Activated CD4-positive, alpha-beta T cell treated with anti-CD3 and anti-CD28 coated beads, Interleukin-2, amount 10 ng/mL, durations not matched to agents 24 days and 14 days (primary cell): ENCODE measurements around the gene CTCFL. TPM values are rescaled to one million over a fixed set of nuclear protein-coding genes. Genes with fewer than 3 reads are reported as not detected.
A peak's percentile ranks its signal among the peaks of the same experiment; 100 is the strongest.
"Not testable (repeated sequence)": the region's sequence is repeated elsewhere in the genome, so short reads cannot be mapped to it uniquely, and the experiment has no call there.

ENCODE experiments used
- DNase-seq: peaks from one replicate; pipeline ENCODE4 v3.0.0; 2022
- H3K27ac Mint-ChIP-seq: one replicate; pipeline ENCODE4 v1.8.0; 2022; ENCODE audit warnings: mild to moderate bottlenecking, mixed read lengths
- H3K27me3 Mint-ChIP-seq: one replicate; pipeline ENCODE4 v1.8.0; 2022; ENCODE audit warnings: mixed read lengths
- H3K36me3 Mint-ChIP-seq: one replicate; pipeline ENCODE4 v1.8.0; 2022; ENCODE audit warnings: low read depth, mild to moderate bottlenecking, mixed read lengths
- H3K4me1 Mint-ChIP-seq: one replicate; pipeline ENCODE4 v1.8.0; 2021; ENCODE audit warnings: mixed read lengths
- H3K4me3 Mint-ChIP-seq: one replicate; pipeline ENCODE4 v1.8.0; 2022; ENCODE audit warnings: mild to moderate bottlenecking, moderate library complexity, mixed read lengths
- H3K9me3 Mint-ChIP-seq: one replicate; pipeline ENCODE4 v1.8.0; 2021; ENCODE audit warnings: mixed read lengths
- intact Hi-C: fragments of 100-400 bp; cut with micrococcal nuclease; formaldehyde crosslinking; loops from one replicate; pipeline ENCODE4 v1.15.1; 2023
- total RNA-seq: library from RNA; stranded (reverse); gene quantifications from 2 replicates; pipeline ENCODE4 v1.2.3, GENCODE V29; 2022

The CTCFL gene
- total RNA-seq, 1 donor from 2014 or later: not detected

DNA sequence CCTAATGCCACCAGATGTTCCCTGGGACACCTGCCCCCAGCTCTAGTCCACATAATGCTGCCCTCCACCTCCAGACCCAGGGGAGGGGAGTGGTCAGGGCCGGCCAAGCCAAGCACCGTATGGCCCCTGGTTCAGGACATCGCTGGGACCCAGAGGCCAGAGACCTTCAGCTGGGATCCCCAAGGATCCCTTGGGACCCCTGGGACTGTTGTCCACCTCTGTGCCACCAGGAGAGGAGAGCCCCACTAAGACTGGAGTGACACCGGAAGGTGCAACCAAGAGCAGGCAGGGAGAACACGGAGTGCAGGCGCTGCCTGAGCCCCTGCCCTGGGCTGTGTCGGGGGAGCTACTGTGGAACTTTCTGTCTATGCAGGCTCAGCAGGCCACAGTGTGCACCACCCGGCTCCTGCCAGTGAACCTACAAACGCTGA is 43.6 kb downstream of the CTCFL start:
- Mint-ChIP-seq H3K27me3 (peaks cover 26% of the 10 kb centered on the region), H3K27ac (no peak overlapping the region), H3K36me3 (no peaks in the 10 kb centered on the region), H3K4me1 (peaks cover 2% of the 10 kb centered on the region), H3K4me3 (no peak overlapping the region), H3K9me3 (no peaks in the 10 kb centered on the region)
- DNase-seq: no peak
- intact Hi-C loops: no loop called here

DNA sequence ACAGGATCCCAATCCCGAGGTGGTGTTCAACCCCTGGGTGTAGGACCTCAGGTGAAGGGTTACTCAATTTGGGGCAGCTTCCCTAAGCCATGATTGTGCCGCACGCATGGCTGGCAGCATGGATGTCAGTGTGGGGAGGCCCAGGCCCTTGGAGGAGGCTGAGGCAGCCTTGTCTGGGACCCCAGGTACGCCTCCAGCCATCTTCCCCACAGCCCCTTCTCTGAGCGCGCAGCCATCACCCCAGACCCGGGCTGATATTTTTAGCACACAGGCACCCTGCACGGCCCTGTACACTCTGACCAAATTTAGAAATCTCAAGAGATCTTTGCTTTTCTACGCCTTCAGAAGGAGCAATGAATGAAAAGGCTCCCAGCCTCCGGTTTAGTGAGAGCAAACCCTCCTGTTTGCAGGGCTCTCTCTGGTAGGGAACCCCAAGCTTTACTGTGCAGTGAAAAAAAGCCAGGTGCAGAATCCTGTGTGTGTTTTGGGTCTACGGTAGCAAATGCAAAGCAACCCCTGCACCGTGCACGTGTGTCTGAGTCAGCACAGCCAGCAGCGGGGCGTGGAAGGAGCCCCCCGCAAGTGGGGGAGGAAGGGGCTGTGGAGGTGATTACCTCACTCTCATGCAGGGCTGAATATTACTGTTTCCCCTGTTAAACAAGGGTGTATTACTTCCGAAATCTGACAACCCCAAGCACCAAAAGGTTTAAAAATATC is 44.3 kb downstream of the CTCFL start:
- Mint-ChIP-seq H3K9me3 (no peaks in the 10 kb centered on the region), H3K36me3 (no peaks in the 10 kb centered on the region), H3K27me3 (peaks cover 21% of the 10 kb centered on the region), H3K4me3 (no peak overlapping the region), H3K4me1 (peaks cover 2% of the 10 kb centered on the region), H3K27ac (no peak overlapping the region)
- intact Hi-C loops: no loop called here
- no peak for DNase-seq

DNA sequence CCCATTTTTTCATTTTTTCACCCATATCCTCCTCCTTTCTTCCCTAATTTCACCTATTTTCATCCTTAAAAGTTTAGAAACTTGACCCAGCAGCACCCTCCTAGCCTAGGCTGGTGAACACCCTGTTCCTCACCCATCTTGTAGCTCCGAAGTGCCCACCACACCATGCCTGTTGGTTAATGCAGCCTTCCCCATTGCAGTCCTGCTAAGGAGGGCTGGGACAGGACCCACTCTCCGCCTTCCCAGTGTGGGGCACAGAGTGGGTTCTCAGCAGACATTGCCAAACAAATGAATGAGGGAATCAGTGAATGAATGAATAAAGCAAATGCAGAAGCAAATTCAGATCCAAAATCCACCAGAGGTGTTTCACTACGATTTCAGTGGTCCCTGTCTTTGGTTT is 45.7 kb downstream of the CTCFL start:
- intact Hi-C loops: no loop called here
- Mint-ChIP-seq H3K4me3 (no peak overlapping the region), H3K4me1 (peaks cover 2% of the 10 kb centered on the region), H3K36me3 (no peaks in the 10 kb centered on the region), H3K9me3 (no peaks in the 10 kb centered on the region), H3K27me3 (peaks cover 15% of the 10 kb centered on the region), H3K27ac (no peak overlapping the region)
- no peak for DNase-seq

DNA sequence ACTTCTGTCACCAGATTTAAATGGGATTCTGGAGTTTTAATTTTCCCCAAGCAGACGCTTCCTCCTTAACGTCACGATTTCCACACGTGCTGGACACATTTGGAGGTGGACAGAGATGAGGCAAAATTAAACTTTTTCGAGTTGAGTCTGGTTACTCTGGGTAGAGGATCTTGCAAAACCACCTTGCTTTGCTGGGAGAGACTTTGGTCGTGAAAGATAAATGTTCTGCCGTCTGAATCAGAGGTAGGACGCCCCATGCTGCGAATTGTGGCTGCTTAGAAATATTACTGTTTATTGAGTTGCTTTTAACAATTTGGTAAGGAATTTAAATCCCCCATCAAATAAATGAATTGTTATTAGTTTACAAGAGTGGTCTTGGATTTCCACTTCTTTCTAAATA is 46.8 kb downstream of the CTCFL start:
- H3K36me3 Mint-ChIP-seq: no peaks in the 10 kb centered on the region
- no peak overlapping the region for H3K27ac Mint-ChIP-seq
- peaks cover 12% of the 10 kb centered on the region for H3K27me3 Mint-ChIP-seq
- intact Hi-C loops: no loop called here
- DNase-seq: no peak
- H3K4me1 Mint-ChIP-seq: peaks cover 5% of the 10 kb centered on the region
- no peak overlapping the region for H3K4me3 Mint-ChIP-seq
- no peaks in the 10 kb centered on the region for H3K9me3 Mint-ChIP-seq

DNA sequence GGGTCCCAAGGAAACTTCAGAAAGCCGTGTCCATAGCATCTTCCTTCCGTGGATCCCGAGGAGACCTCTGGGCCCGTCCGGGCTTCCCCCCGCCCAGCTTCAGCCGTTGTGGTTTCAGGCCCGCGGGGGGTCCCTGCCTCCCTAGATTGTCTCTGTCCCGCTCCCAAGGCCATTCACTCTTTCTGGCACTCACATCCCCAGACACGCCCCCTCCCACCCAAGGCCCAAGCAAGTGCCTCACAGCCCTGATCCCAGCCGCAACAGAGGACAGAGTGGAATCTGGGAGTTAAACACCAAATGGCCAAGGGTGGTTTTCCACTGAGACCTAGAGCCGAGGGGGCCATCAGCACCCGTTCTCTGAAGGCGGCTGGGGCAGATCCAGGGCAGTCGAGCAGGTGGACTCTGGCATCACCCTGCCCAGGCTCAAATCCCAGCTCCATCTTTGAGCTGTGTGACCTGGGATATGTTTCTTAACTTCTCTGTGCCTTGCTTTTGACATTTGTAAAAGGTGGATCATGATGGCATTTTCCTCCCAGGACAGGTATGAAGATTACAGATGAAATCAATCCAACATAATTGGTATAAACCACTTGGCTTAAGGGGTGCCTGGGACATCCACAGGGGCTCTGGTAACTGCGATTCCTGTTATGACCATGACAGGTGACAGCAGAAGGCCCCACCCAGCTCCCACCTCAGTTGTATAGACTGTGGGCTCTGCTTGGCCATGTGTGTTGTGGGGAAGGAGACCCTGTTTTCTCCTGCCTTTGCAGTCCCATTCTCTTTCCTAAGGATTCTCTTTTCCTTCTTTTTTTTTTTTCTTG is 48.1 kb downstream of the CTCFL start:
- DNase-seq: no peak
- H3K4me3 Mint-ChIP-seq: no peak overlapping the region
- peaks cover 11% of the 10 kb centered on the region for H3K27me3 Mint-ChIP-seq
- H3K9me3 Mint-ChIP-seq: no peaks in the 10 kb centered on the region
- no peak overlapping the region for H3K27ac Mint-ChIP-seq
- H3K36me3 Mint-ChIP-seq: no peaks in the 10 kb centered on the region
- peaks cover 7% of the 10 kb centered on the region for H3K4me1 Mint-ChIP-seq
- intact Hi-C loops: no loop called here

DNA sequence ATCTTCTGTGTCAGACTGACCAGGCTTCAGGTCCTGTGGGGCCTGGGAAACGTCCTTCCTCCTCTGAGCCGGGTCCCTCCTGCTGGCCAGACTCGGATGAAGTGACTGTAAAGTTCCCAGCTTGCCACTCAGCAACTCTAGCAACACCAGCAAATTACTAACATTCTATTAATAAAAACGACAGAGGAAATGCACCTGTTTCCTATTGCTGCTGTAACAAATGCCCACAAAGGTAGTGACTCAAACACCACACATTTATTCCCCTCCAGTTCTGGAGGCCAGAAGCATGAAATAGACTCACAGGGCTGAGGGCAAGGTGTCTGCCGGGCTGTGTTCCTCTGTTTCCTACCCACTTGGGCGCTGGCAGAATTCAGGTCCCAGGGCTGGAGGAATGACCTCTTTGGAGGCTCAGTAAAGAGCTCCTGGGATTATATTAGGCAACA is 48.8 kb downstream of the CTCFL start:
- intact Hi-C loops: no loop called here
- Mint-ChIP-seq H3K4me1 (peaks cover 5% of the 10 kb centered on the region), H3K27ac (no peak overlapping the region), H3K4me3 (no peak overlapping the region), H3K36me3 (no peaks in the 10 kb centered on the region), H3K9me3 (no peaks in the 10 kb centered on the region), H3K27me3 (peaks cover 11% of the 10 kb centered on the region)
- DNase-seq: no peak

DNA sequence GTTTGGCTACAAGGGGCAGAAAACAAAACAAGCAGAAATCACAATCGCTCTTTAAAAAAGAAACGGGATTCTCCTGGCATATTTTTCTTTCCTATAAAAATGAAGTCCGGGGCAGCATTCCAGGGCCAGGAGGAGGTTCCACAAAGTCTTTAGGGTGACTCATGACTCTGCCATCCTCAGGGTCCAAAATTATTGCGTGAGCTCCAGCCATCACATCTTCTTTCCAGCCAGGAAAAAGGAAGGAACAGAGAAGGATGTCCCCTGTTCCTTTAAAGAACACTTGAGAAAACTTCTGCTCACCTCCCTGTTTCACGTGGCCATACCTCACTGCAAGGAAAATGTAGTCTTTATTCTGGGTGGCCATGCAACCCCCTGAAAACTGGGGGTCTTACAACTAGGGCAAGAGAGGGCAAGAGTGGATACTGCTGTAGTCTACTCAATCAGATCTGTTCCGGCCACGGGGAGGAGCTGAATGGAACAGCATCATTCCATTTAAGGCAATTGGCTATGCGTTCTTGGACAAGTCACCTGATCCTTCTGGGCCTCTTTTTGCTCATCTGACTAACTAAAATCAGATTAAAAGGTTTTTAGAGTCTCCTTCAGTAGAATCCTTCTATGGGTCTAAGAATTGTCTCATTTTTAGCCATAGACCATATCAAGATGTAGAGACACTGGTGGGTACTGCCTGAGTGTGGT is 49.4 kb downstream of the CTCFL start:
- H3K4me3 Mint-ChIP-seq: no peak overlapping the region
- no peaks in the 10 kb centered on the region for H3K9me3 Mint-ChIP-seq
- H3K27ac Mint-ChIP-seq: no peak overlapping the region
- no peak for DNase-seq
- H3K36me3 Mint-ChIP-seq: no peaks in the 10 kb centered on the region
- intact Hi-C loops: no loop called here
- peaks cover 5% of the 10 kb centered on the region for H3K4me1 Mint-ChIP-seq
- peaks cover 11% of the 10 kb centered on the region for H3K27me3 Mint-ChIP-seq

DNA sequence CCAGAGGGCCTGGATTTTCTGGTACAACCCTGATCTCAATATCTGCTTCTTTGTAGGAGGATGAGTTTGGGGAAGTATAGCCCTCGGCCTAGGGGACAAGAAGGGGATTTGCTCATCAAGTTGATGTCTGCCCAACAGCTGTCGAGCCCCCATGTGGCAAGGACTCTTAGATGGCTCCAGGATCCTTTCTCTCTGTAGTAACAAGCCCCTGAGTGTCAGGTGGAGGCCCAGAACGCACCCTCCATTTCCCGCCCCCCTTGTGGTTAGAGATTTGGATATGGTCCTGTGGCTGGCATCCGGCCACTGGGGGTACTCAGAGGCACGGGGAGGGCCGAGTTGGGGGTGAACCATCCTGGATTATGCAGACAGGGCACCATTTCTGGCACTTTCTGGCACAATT is 50.1 kb downstream of the CTCFL start:
- Mint-ChIP-seq H3K27me3 (peaks cover 11% of the 10 kb centered on the region), H3K4me3 (no peak overlapping the region), H3K9me3 (no peaks in the 10 kb centered on the region), H3K27ac (no peak overlapping the region), H3K4me1 (peaks cover 5% of the 10 kb centered on the region), H3K36me3 (no peaks in the 10 kb centered on the region)
- DNase-seq: no peak
- intact Hi-C loops: no loop called here

DNA sequence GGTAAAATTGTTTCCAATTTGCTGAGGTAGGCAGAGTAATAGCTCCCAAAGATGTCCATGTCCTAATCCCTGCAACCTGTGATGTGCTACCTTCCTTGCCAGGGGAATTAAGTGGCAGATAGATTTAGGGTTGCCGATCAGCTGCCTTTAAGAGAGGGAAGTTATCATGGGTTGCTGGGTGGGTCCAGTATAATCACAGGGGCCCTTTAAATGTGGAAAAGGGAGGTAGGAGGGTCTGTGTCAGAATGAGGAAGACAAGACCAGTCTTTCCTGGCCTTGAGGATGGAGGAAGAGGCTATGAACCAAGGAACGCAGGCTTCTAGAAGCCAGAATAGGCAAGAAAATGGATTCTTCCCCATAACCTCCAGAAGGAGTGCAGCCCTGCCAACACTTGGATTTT is 50.7 kb downstream of the CTCFL start:
- Mint-ChIP-seq H3K27me3 (peaks cover 10% of the 10 kb centered on the region), H3K27ac (no peak overlapping the region), H3K4me1 (peaks cover 5% of the 10 kb centered on the region), H3K36me3 (no peaks in the 10 kb centered on the region), H3K9me3 (no peaks in the 10 kb centered on the region), H3K4me3 (no peak overlapping the region)
- DNase-seq: no peak
- intact Hi-C loops: no loop called here

DNA sequence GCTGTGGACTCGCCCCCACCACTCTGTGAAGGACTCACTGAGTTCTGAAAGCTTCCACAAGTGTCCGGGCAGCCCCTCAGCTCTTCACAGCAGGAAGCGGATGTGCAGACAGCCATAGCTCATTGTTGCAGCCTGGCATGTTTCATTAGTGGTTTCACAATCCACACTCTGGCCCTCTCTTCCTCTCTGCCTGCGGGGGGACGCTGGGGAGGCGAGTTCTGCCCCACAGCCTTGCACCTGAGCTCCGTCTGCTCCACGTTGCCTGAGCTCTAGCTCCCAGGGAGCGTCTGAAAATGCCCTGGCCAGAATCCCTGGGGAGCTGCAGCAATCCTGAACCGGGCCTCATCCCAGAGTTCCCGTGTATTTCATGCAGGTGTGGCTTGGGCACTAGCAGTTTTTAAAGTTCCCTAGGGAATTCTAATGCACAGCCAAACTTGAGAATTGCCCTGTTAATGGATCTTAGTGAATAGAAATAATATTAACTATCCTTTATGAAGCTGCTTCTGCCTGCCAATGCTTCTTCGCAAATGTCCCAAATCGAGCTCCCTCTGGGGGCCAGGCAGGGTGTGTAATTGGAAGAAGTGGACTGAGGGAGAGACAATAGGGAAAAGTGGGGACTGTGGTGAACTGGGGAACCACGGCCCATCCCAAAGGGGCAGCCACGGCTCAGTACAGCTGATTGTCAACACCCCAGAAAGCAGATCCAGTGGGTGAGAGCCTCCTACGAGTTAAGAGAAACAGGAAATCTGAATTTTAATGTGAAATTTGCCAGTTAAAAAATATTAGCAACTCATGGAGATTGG is 51.5 kb downstream of the CTCFL start:
- no peak overlapping the region for H3K27ac Mint-ChIP-seq
- intact Hi-C loops: no loop called here
- no peaks in the 10 kb centered on the region for H3K9me3 Mint-ChIP-seq
- peak; percentile 69 for DNase-seq
- no peak overlapping the region for H3K4me3 Mint-ChIP-seq
- H3K36me3 Mint-ChIP-seq: no peaks in the 10 kb centered on the region
- peaks cover 6% of the 10 kb centered on the region for H3K27me3 Mint-ChIP-seq
- H3K4me1 Mint-ChIP-seq: peaks cover 5% of the 10 kb centered on the region

DNA sequence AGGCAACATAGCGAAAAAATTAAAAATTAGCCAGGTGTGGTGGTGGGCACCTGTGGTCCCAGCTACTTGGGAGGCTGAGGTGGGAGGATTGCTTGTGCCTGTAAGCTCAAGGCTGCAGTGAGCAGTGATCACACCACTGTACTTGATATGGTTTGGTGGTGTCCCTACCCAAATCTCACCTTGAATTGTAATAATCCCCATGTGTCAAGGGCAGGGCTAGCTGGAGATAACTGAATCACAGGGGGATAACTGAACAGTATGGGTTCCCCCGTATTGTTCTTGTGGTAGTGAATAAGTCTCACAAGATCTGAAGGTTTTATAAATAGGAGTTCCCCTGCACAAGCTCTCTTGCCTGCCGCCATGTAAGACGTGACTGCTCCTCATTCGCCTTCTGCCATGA is 52.5 kb downstream of the CTCFL start:
- H3K27ac Mint-ChIP-seq, H3K4me1 Mint-ChIP-seq, H3K4me3 Mint-ChIP-seq, H3K36me3 Mint-ChIP-seq, H3K9me3 Mint-ChIP-seq, H3K27me3 Mint-ChIP-seq, DNase-seq, intact Hi-C loops: not testable (repeated sequence)

DNA sequence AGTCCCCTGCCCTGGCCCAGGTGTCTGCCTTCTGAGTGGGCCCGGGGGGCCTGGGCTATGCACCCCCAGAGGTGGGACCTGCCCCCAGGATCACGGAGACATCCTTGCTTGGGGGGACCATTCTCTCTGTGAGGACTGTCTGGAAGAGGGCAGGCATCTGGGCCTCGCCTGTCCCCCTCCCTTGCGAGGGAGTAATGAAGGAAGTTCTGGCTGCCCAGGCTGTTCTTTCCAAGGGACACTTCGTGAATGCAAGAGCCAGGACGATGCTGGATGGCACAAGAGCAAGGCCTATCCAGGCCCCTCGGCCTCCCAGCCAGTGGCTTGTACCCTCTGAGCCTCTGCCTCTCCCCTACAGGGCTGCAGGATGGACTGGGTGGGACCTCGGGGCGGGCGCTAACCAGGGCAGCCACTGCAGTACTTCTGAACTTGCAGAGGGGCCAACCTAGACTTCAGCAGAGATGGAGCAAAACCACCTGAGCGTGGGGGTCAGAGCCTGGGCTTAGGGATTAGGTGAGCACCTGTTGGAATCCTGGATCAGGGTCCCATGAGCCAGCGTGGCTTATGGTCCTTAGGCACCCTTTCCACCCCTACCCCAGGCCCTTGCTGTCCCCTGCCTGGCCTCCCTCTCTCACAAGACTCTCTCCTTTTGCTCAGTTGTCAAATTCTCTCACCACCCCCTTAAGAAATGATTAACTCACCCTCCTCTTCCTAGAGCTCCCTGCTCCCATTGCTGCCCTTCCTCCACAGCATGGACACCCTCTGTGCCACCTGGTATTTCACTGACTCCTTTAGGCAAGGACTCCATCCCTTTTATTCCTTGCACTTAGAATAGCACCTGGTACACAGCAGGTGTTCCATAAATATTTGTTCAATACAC is 53.2 kb downstream of the CTCFL start:
- Mint-ChIP-seq H3K4me3 (no peak overlapping the region), H3K36me3 (no peaks in the 10 kb centered on the region), H3K9me3 (no peaks in the 10 kb centered on the region), H3K4me1 (peaks cover 5% of the 10 kb centered on the region), H3K27me3 (no peaks in the 10 kb centered on the region), H3K27ac (no peak overlapping the region)
- intact Hi-C loops: no loop called here
- DNase-seq: no peak
